GM12878 (cell line): ENCODE results near the gene IGF1R.

Experiments used
- CBX5 ChIP-seq: sonication (generic); IDR thresholded peaks from 2 replicates; pipeline ENCODE4 v1.6.1; 2016; ENCODE audit warnings: low read depth, moderate library complexity, mild to moderate bottlenecking, inconsistent platforms
- CTCF ChIP-seq, 3 experiments: IDR thresholded peaks in 2 of 3; conservative IDR thresholded peaks in 1 of 3; 2 replicates each; pipeline ENCODE4 v1.5.1; 2011; ENCODE audit warnings: low read depth in 3 of 3, low read length in 3 of 3, mild to moderate bottlenecking in 3 of 3, control low read depth in 2 of 3, moderate library complexity in 2 of 3, inconsistent platforms in 1 of 3, mixed read lengths in 1 of 3; ENCODE audit not compliant: control insufficient read depth in 2 of 3, insufficient read depth in 1 of 3; ENCODE audit errors: extremely low read depth in 1 of 3
- EGR1 ChIP-seq, 2 experiments: IDR thresholded peaks; 1 replicate in 1 of 2; 2 replicates in 1 of 2; pipeline ENCODE4 v1.6.1; 2011 to 2012; ENCODE audit warnings: low read depth in 2 of 2, low read length in 2 of 2, borderline replicate concordance in 1 of 2, mild to moderate bottlenecking in 1 of 2, moderate library complexity in 1 of 2
- FOS ChIP-seq: IDR thresholded peaks from 3 replicates; pipeline ENCODE4 v1.6.1; 2011; ENCODE audit warnings: borderline replicate concordance; ENCODE audit not compliant: insufficient read length; ENCODE audit errors: extremely low read depth
- JUND ChIP-seq: IDR thresholded peaks from 2 replicates; pipeline ENCODE4 v1.6.1; 2012; ENCODE audit warnings: low read depth, mild to moderate bottlenecking, low read length, improper control_type of control experiment, moderate library complexity
- MXI1 ChIP-seq: fragments of 150-350 bp; IDR thresholded peaks from 2 replicates; pipeline ENCODE4 v1.6.1; 2011; ENCODE audit warnings: low read depth, mild to moderate bottlenecking, inconsistent platforms, low read length, improper control_type of control experiment
- PKNOX1 ChIP-seq: fragments of 450-650 bp; IDR thresholded peaks from 2 replicates; pipeline ENCODE4 v1.6.1; 2016; ENCODE audit warnings: mild to moderate bottlenecking
- POLR2AphosphoS5 ChIP-seq: IDR thresholded peaks from 2 replicates; pipeline ENCODE4 v1.6.1; 2011; ENCODE audit warnings: mild to moderate bottlenecking, low read length, inconsistent platforms
- SIN3A ChIP-seq: IDR thresholded peaks from 2 replicates; pipeline ENCODE4 v1.6.1; 2012; ENCODE audit warnings: low read depth, low read length, improper control_type of control experiment
- ZNF274 ChIP-seq: IDR thresholded peaks from one replicate; pipeline ENCODE4 v1.8.0; 2011; ENCODE audit not compliant: insufficient read length, insufficient read depth
- TF ChIP-seq, protein P1 (sequence below): fragments of 450-650 bp; formaldehyde crosslinking; IDR thresholded peaks from 2 replicates; pipeline ENCODE4 v1.5.0; 2022; ENCODE audit warnings: mild to moderate bottlenecking, missing genetic modification characterization

DNA sequence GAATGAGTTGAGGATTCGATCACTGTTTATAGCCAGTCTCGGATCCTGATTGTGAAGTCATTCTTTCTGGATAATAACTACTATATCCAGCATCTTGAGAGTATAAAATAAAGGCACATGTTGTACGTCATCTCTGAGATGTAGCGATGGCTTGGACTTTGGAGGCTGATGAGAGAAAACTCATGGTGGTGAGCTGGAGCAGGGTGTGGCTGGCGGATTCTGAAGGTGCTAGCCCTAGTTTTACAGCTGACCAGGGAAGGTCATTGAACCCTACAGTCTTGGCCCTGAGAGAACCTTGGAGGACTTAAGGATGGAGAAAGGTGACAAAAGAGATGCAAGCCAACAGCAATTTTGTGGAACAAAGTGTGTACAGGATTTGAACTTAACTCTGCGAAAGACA, 153.8 kb downstream of the IGF1R start:
- TF ChIP-seq SIN3A (no peak), EGR1 (IDR thresholded peaks at IDR 0.05; ENCODE audit: borderline replicate concordance in 1 of 2, low read depth in 2 of 2, low read length in 2 of 2) (no peak), ZNF274 (no peak), CTCF (IDR thresholded peaks at IDR 0.05 in 2 of 3, conservative IDR thresholded peaks at IDR 0.05 in 1 of 3; ENCODE audit: control insufficient read depth in 2 of 3, extremely low read depth in 1 of 3, insufficient read depth in 1 of 3, low read depth in 3 of 3, low read length in 3 of 3) (no peak), CBX5 (no peak), JUND (no peak), MXI1 (no peak), POLR2AphosphoS5 (no peak), FOS (no peak), PKNOX1 (no peak)
- TF ChIP-seq, protein P1, sequence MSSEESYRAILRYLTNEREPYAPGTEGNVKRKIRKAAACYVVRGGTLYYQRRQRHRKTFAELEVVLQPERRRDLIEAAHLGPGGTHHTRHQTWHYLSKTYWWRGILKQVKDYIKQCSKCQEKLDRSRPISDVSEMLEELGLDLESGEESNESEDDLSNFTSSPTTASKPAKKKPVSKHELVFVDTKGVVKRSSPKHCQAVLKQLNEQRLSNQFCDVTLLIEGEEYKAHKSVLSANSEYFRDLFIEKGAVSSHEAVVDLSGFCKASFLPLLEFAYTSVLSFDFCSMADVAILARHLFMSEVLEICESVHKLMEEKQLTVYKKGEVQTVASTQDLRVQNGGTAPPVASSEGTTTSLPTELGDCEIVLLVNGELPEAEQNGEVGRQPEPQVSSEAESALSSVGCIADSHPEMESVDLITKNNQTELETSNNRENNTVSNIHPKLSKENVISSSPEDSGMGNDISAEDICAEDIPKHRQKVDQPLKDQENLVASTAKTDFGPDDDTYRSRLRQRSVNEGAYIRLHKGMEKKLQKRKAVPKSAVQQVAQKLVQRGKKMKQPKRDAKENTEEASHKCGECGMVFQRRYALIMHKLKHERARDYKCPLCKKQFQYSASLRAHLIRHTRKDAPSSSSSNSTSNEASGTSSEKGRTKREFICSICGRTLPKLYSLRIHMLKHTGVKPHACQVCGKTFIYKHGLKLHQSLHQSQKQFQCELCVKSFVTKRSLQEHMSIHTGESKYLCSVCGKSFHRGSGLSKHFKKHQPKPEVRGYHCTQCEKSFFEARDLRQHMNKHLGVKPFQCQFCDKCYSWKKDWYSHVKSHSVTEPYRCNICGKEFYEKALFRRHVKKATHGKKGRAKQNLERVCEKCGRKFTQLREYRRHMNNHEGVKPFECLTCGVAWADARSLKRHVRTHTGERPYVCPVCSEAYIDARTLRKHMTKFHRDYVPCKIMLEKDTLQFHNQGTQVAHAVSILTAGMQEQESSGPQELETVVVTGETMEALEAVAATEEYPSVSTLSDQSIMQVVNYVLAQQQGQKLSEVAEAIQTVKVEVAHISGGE (CRISPR knock-in tag) = no peak
